Pancreas (tissue), 10 donors: Measurements from ENCODE around the gene HTRA1. TPM values are rescaled to one million over a fixed set of nuclear protein-coding genes. Genes with fewer than 3 reads are reported as not detected.

Experiments
- ATAC-seq, 4 donors: fragments of 200-7000 bp; cut with Tn5 transposase; one replicate each; pipeline versions ENCODE4 v1.8.0 to v1.9.1; 2020; ENCODE audit warnings: mild to moderate bottlenecking in 4 of 4, moderate library complexity in 4 of 4
- DNase-seq, 6 donors: peaks; one replicate each; pipeline ENCODE4 v3.0.0-alpha.2; 2020
- FAIRE-seq: peaks from 2 replicates; lab custom pipeline; 2012; peaks lifted over from hg19 to GRCh38; lab: Jason Lieb, UNC
- H3K27ac ChIP-seq, 4 donors: fragments of 200-600 bp; sonication (generic); 1 replicate in 3 of 4; 2 replicates in 1 of 4; pipeline versions ENCODE4 v1.5.0 to v1.8.0; 2020
- H3K27me3 ChIP-seq, 4 donors: fragments of 200-600 bp; one replicate each; pipeline ENCODE4 v1.8.0; 2021
- H3K36me3 ChIP-seq, 3 donors: fragments of 200-600 bp; sonication (generic) in 1 of 3; one replicate each; pipeline versions ENCODE4 v1.5.0 to v1.8.0; 2020 to 2021
- H3K4me1 ChIP-seq, 3 donors: fragments of 200-600 bp; one replicate each; pipeline ENCODE4 v1.8.0; 2021
- H3K4me3 ChIP-seq, 4 donors: fragments of 200-600 bp; sonication (generic) in 2 of 4; one replicate each; pipeline versions ENCODE4 v1.5.0 to v1.8.0; 2020 to 2021
- H3K9me3 ChIP-seq, 4 donors: fragments of 200-600 bp; one replicate each; pipeline ENCODE4 v1.8.0; 2021
- CTCF ChIP-seq, 4 donors: fragments of 200-600 bp; sonication (generic) in 3 of 4; IDR thresholded peaks; one replicate each; pipeline versions ENCODE4 v1.5.0 to v1.8.0; 2021; ENCODE audit warnings: antibody characterized with exemption in 4 of 4
- WGBS, 2 donors: extraction: QIAGEN DNeasy Blood & Tissue Kit; methylation state at CpG; one replicate each; pipeline ENCODE4 v1.1.7; 2013; 5-methylcytosine and 5-hydroxymethylcytosine counted together
- intact Hi-C, 3 donors: fragments of 100-400 bp; cut with DNase I; formaldehyde crosslinking; loops; one replicate each; pipeline versions ENCODE4 v1.11.1 to v1.14.2; 2022
- polyA plus RNA-seq, 2 donors: library from polyadenylated mRNA; stranded (reverse); fragments of 200-250 nt; gene quantifications; one replicate each; pipeline ENCODE4 v1.2.3, GENCODE V29; 2013
- total RNA-seq, 6 donors: library from RNA; stranded (reverse); fragmentation: NEBNext Ultra II Directional in 4 of 6; extraction: Animal tissue kit (Norgen Biotek cat#: 25700) in 4 of 6; gene quantifications; one replicate each; pipeline versions ENCODE4 v1.2.1 to v1.2.4, GENCODE V29; 2021 to 2023
- donor health status: healthy with polysubstance abuse.
- donor health status: DM: no; HTN: no; CAD: no; lungs with moderate emphysema.
- donor health status: DM: no; HTN: no; CAD: no.
- donor health status: control.
- donor health status: control.
- donor health status: Bipolar disorder and iron deficiency.
- donor health status: DM: yes; HTN: yes; CAD: no.
- donor health status: DM: no; HTN: no; CAD: no.
- donor health status: DM: no; HTN: no; CAD: no.
- donor health status: DM: yes; HTN: yes; CAD: no.

HTRA1 gene
- total and polyA plus RNA-seq, 8 donors: 10.4 to 83.0 (median 20.8) TPM

- intact Hi-C loops: no loop called here
- ATAC-seq: no peak
- Histone ChIP-seq H3K4me3 (no peak overlapping the region), H3K4me1 (no peaks in the 10 kb centered on the region), H3K27me3 (no peaks in the 10 kb centered on the region), H3K27ac (no peak overlapping the region), H3K9me3 (no peaks in the 10 kb centered on the region), H3K36me3 (no peaks in the 10 kb centered on the region)
- DNase-seq: no peak
- 62 to 71% methylated on average over 6 of the region's 6 CpGs for WGBS, 2 donors
- TF ChIP-seq CTCF (IDR thresholded peaks at IDR 0.05): no peak
- no peak for FAIRE-seq
These were observed 2.7 kb upstream of the HTRA1 start for GRCh38 chr10:122458693-122459092.

GRCh38 chr10:122459561-122460273, 1.6 kb upstream of the HTRA1 start:
- TF ChIP-seq CTCF (IDR thresholded peaks at IDR 0.05): no peak
- no peak overlapping the region for H3K4me3 ChIP-seq
- ATAC-seq (no peak), DNase-seq (no peak), FAIRE-seq (no peak)
- 70 to 78% methylated on average over 14 of the region's 14 CpGs for WGBS, 2 donors
- H3K9me3 ChIP-seq: no peaks in the 10 kb centered on the region
- no peaks in the 10 kb centered on the region for H3K4me1 ChIP-seq
- H3K27ac ChIP-seq: no peak overlapping the region
- intact Hi-C loops: no loop called here
- H3K36me3 ChIP-seq: no peaks in the 10 kb centered on the region
- no peaks in the 10 kb centered on the region for H3K27me3 ChIP-seq

GRCh38 chr10:122460891-122461293, 461 bp upstream of the HTRA1 start:
- ATAC-seq (no peak), DNase-seq (peak in 1 of 6 donors; percentile 60), FAIRE-seq (no peak)
- H3K4me1 ChIP-seq: no peaks in the 10 kb centered on the region
- H3K36me3 ChIP-seq: no peaks in the 10 kb centered on the region
- intact Hi-C loops: no loop called here
- TF ChIP-seq CTCF (IDR thresholded peaks at IDR 0.05): no peak
- H3K27me3 ChIP-seq: no peaks in the 10 kb centered on the region
- peak overlapping the region; percentile 48 to 79 (median 56) for H3K4me3 ChIP-seq
- 0 to 1% methylated on average over 37 to 40 of the region's 40 CpGs for WGBS, 2 donors
- no peak overlapping the region for H3K27ac ChIP-seq
- no peaks in the 10 kb centered on the region for H3K9me3 ChIP-seq

- no peaks in the 10 kb centered on the region for H3K9me3 ChIP-seq
- peak overlapping the region in 1 of 4 donors; percentile 19 for H3K27ac ChIP-seq
- DNase-seq: peak; percentile 48 to 85 (median 66)
- WGBS, 2 donors: 0% methylated on average over 66 to 95 of the region's 95 CpGs
- no peak for FAIRE-seq
- TF ChIP-seq CTCF (IDR thresholded peaks at IDR 0.05): no peak
- H3K4me1 ChIP-seq: no peaks in the 10 kb centered on the region
- no peaks in the 10 kb centered on the region for H3K36me3 ChIP-seq
- peak; percentile 75 to 86 (median 79) for ATAC-seq
- no peaks in the 10 kb centered on the region for H3K27me3 ChIP-seq
- peak overlapping the region; percentile 54 to 79 (median 56) for H3K4me3 ChIP-seq
- intact Hi-C loops: no loop called here
These were observed 578 bp downstream of the HTRA1 start for GRCh38 chr10:122461729-122462532.
